GM23338 (cell line): ENCODE data around the gene CCR4.

ENCODE experiments used
- CREB1 ChIP-seq: fragments of 250-450 bp; sonication (Bioruptor Pico); IDR thresholded peaks from 2 replicates; pipeline ENCODE4 v1.5.0; 2020; ENCODE audit warnings: low read depth, mild to moderate bottlenecking, moderate library complexity
- CTCF ChIP-seq, 2 experiments: fragments of 200-600 bp in 1 of 2; sonication (generic) in 1 of 2; conservative IDR thresholded peaks; 2 replicates each; pipeline versions ENCODE4 v1.5.1 to v1.6.1; 2016 to 2017; ENCODE audit warnings: antibody characterized with exemption in 2 of 2, low read depth in 2 of 2, mild to moderate bottlenecking in 2 of 2, moderate library complexity in 1 of 2
- ETS1 ChIP-seq: IDR thresholded peaks from 2 replicates; pipeline ENCODE4 v1.6.1; 2016; ENCODE audit warnings: antibody characterized with exemption
- EZH2 ChIP-seq: fragments of 200-600 bp; sonication (generic); IDR thresholded peaks from one replicate; pipeline ENCODE4 v1.8.0; 2017; ENCODE audit warnings: antibody characterized with exemption, mild to moderate bottlenecking, low read depth; ENCODE audit not compliant: unreplicated experiment
- EZH2phosphoT487 ChIP-seq: fragments of 200-600 bp; sonication (generic); IDR thresholded peaks from one replicate; pipeline ENCODE4 v1.8.1; 2018; ENCODE audit warnings: antibody characterized with exemption; ENCODE audit not compliant: unreplicated experiment
- JUNB ChIP-seq: IDR thresholded peaks from one replicate; pipeline ENCODE4 v1.6.1; 2016; ENCODE audit warnings: antibody characterized with exemption; ENCODE audit not compliant: unreplicated experiment
- POLR2AphosphoS5 ChIP-seq: IDR thresholded peaks from 2 replicates; pipeline ENCODE4 v1.6.1; 2016; ENCODE audit warnings: antibody characterized with exemption, low read depth
- REST ChIP-seq: IDR thresholded peaks from one replicate; pipeline ENCODE4 v1.6.1; 2018; ENCODE audit warnings: antibody characterized with exemption; ENCODE audit not compliant: unreplicated experiment
- STAT1 ChIP-seq: IDR thresholded peaks from one replicate; pipeline ENCODE4 v1.6.1; 2016; ENCODE audit warnings: antibody characterized with exemption; ENCODE audit not compliant: unreplicated experiment
- ZNF114 ChIP-seq: fragments of 250-450 bp; sonication (Bioruptor Pico); IDR thresholded peaks from 2 replicates; pipeline ENCODE4 v1.5.0; 2020; ENCODE audit warnings: mild to moderate bottlenecking, moderate library complexity

GRCh38 chr3:32963871-32964270 lies 12.4 kb downstream of the CCR4 start:
- TF ChIP-seq CTCF (conservative IDR thresholded peaks at IDR 0.05; ENCODE audit: low read depth in 2 of 2), result no peak
- no peak for TF ChIP-seq EZH2phosphoT487
- TF ChIP-seq POLR2AphosphoS5, result no peak
- no peak for TF ChIP-seq REST
- TF ChIP-seq EZH2, result no peak
- no peak for TF ChIP-seq JUNB
- no peak for TF ChIP-seq ZNF114 (CRISPR knock-in tag)
- TF ChIP-seq ETS1, result no peak
- TF ChIP-seq CREB1 (CRISPR knock-in tag), result no peak
- no peak for TF ChIP-seq STAT1
